GM21447 (cell line): ENCODE data around the gene SNAP25.

ENCODE experiments used
- ATAC-seq: cut with Tn5 transposase; IDR thresholded peaks from one replicate; pipeline ENCODE4 v1.9.1; 2021; ENCODE audit not compliant: unreplicated experiment

Gene SNAP25

DNA sequence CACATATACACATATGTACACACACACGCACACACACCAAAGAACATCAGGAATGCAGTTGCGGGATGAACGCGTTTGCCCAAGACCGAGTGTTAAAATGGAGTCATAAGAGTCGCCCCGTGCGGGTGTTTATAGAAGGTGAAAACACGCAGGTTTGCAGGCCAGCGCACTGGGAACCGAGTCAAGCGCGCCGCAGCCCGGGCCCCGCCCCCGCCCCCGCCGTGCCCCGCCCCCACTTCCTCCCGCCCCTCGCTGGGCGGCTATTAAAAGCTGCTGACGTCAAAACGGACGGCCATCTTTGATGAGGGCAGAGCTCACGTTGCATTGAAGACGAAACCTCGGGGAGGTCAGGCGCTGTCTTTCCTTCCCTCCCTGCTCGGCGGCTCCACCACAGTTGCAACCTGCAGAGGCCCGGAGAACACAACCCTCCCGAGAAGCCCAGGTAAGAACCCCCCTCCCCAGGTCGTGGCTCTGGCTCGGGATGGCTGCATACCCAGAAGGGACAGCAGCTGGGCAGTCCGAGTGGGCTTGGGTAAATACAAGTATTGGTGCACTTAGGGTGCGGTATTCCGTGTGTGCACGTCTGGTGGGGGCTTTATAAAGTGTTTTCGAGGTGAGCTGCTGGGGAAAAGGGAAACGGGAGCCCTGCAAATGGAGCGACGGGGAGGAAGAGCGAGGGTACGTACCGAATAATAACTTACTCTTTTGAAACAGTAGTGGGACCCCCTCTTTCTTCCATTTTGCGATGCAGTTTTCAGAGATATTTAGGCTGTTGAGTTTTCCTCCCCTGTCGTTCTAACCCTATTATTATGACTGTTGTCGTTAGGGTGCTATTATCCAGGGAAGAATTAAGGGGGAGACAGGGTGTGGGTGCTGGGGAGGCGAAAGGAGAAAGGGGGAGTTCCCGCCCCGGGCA is at the start of gene SNAP25:
TSS of gene SNAP25 (plus strand) at position 295 of the 916 bp plus-strand sequence. CDS start 56,662 bp downstream, outside the sequence.
- ATAC-seq: no peak

DNA sequence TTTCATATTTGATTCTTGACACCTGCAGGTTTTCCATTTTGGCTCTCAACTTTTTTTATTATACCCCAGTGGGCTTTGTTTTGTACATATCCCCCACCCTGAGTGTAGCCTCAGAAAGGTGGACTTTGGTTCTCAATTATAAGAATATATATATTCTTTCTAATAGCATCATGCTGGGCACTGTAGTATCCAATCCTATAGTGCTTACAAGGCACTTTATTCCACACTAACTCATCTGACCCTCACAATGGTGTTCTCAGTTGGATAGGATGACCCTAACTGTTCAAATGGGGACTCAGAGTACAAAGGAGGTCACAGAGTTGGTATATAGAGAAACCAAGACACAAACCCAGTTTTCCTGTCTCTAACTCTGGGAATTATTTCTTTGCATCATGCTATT is 48.9 kb upstream of the SNAP25 start:
- ATAC-seq: no peak

DNA sequence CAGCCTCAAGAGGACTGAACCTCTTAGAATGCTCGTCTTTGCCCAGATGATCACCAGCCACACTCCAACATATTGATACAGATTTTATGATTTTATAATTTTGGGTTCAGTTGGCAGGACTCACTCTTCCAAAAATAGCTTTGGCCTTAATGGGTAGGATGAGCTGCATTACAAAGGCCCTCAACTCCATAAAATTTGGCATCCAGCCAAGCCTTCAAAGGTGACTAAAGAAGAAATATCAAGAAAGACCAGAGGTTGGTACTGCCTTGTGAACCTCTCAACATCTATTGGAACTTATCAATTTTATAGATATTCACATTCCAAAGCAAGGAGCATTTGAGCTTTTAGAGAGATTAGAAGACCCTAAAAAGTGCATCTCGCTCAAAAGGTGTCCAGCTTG is 48.4 kb upstream of the SNAP25 start:
- ATAC-seq: no peak

DNA sequence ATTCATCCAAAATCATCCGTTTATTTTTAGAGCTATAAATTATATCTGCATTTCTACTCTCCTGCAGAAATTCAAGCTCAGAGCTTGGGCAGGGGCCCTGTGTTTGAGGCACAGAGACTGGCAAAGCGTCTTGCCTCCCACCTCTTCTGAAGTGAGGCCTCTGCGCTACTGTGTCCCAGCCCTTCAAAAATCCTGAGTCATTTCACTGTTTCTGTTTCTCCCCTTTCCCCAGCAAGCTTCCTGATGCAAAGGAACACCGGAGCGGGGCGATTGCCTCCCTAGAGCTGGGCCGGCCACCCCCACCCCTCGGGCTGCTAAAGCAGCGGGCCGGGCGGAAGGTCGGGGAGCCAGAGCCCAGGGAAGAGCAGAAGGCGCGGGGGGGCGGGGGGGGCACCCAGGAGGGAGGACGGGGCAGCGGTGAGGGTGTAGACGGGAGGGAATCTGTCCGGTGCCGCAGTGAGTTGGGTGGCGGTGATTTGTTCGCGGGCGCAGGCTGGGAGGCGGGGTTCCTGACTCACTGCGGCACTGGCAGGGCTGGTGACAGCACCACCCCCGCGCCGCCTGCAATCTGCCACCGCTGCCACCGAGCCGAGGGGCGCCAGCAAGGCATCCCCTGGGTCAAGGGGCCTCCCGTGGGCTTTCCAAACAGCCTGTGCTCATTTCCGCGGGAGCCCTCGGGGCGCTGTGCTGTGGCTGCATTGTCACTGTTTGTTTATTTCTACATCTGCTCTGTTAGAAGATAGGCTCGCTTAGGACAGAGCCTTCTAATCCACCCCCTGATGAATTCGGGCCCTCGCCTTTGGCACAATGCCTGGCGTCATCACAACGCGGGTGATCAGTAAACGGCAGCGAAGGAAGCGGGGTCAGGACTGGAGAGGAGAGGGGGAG is 46.5 kb upstream of the SNAP25 start:
- no peak for ATAC-seq

DNA sequence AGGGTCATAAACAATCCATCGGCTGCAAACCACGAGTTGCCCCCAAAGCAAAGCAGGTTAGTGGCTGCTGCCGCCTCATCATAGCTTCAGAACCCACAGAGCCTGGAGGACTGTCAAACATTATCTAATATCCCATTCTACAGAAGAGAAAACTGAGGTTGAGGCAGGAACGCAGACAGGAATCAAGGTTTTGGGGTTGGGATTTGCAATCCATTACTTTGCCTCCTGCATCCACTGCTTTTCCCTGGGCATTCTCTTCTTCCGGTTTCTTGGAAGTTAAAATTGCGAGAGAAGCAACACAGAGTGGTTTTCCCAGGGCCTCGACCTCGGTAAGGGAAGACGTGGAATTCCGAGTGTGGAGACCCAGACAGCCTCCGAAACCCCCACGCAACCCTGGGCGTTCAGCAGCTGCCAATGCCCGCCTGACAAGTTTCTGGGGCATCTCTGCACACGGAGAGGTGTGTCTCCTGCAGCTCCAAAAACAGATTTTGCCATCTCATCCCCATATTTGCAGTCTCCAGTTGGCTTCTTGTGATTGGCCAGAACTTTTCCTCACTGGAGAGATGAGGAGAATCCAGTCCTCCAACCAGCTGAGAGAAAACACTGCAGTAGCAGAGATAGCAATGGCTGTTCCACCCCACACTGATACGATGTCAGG is 45.5 kb upstream of the SNAP25 start:
- ATAC-seq: no peak

DNA sequence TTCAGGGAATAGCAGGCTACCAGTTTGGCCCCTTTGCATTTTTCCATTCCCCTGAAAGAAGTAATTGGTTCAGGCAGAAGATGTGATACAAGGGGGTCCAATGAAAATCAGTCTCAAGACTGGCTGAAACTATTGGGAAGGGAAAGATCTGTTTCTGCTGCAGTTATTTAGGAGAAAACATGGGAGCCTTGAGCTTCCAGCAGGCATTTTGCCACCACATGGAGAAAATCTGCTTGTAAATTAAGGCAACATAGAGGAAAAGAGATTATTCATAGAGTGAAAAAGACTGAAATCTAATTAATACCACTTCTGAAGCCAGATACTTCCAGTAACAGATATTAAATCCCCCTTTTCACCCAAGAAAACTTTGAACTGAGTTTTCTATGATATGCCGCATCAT is 44.2 kb upstream of the SNAP25 start:
- no peak for ATAC-seq

DNA sequence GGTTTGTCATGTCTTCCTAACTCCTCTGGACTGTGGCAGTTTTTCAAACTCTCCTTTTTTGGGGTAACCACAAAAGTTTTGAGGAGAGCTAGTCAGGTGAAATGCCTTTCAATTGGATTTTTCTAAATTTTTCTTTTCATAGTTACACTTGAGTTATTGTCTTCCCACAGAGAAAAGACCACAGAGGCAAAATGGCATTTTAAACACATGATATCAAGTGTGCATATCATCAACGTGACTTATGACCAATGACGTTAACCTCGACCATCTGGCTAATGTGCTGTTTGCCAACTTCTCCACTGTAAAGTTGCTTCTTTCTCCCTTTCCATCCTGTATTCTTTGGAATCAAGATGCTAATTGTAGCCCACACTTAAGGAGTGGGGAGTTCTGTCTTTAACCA is 41.3 kb upstream of the SNAP25 start:
- no peak for ATAC-seq

DNA sequence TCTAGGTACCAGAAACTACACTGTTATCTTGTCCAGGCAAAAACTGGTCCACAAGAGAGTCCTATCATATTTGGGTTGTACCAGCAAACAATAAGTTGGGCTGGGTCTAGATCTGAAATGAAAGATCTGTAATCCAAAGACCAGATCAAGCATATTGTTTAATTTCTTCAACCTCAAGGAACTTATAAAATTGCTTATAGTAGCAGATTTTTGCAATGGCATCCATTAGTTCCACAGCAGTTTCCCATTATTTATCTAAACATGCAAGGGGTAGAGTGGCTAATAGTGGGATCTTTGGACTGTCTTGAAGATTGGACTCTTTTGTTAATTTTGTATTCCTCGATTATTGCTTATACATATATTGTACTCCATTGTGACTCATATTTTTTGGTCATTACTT is 40.5 kb upstream of the SNAP25 start:
- ATAC-seq: no peak

DNA sequence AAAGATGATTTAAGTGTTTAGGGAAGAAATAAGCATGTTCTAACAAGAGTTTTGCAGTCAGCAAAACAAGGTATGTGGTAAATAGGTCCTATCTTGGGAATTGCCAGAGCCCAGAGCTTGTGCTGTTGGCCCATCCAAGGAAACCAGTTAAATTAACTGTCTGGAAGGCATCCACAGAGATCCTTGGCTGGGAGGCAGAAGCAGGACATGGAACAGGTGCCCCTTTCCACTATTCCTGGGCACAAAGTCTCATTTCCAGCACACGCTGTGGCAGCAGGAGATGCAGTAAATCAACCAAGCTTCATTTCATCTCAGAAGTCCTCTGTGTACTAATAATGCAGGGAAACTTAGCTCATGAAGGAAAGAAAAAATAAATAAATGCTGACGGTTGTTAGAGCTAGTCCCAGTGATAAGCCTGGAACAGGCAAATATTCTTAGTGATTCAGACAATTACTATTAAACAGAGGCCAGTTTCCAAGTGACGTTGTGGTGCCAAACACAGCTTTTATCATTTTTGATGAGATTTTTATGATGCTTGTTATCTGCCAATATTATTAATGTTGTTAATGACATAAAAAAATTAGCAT is 39.8 kb upstream of the SNAP25 start:
- ATAC-seq: no peak

DNA sequence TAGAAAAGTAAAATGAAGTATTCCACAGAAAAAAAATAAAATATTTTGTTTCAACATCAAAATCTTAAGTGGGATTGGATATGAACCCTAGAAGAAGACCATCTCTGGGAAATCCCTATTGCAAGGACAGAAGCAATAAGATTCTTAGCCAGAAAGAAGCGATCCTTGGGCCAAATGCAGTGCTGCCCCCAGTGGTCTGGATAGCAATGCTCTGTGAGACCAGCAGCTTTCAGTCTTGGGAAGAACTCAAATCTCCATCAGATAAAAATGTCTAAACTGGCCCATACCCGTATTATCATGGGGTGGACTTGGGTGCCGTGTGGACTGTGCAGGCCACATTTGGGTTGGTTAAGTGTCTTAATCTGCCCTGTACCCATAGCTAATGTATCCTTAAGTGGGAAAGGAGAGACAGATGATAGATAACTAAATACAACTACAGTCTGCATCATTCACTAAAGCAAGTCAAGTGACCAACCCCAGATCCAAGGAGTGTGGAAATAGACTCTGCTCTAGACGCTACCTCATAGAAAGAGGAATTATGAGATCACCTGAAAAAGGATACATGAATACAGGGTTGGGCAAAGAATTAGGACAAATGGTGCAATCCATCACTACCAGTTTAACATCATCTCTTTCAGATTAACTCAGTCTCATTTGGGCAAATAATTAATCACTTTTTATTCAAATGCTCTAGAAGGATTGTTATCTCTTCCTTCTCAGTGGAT is 38.9 kb upstream of the SNAP25 start:
- no peak for ATAC-seq

DNA sequence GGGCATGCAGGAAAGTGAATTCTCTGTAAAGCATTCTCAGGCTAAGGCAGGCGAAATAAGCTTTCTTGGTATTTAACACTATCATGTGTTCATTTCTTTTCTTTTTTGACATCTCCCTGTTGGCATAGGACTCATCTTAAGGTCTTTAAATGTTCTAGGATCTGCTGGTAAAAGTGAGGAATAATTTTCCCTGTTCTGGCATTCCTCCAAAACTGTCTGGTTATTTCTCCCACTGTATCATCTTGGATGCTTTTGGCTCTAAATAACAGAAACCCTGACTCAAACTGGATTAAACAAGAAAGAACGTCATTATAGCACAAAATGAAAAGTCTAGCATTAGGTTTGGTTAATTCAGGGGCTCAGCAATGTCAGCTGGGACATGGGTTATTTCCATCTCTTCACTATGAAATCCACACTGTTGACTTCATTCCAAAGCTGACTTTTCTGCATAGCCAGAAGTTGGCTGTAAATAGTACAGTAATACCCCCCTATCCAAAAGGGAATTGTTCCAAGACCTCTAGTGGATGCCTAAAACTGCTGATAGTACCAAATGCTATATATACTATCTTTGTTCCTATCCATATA is 37.9 kb upstream of the SNAP25 start:
- ATAC-seq: no peak

DNA sequence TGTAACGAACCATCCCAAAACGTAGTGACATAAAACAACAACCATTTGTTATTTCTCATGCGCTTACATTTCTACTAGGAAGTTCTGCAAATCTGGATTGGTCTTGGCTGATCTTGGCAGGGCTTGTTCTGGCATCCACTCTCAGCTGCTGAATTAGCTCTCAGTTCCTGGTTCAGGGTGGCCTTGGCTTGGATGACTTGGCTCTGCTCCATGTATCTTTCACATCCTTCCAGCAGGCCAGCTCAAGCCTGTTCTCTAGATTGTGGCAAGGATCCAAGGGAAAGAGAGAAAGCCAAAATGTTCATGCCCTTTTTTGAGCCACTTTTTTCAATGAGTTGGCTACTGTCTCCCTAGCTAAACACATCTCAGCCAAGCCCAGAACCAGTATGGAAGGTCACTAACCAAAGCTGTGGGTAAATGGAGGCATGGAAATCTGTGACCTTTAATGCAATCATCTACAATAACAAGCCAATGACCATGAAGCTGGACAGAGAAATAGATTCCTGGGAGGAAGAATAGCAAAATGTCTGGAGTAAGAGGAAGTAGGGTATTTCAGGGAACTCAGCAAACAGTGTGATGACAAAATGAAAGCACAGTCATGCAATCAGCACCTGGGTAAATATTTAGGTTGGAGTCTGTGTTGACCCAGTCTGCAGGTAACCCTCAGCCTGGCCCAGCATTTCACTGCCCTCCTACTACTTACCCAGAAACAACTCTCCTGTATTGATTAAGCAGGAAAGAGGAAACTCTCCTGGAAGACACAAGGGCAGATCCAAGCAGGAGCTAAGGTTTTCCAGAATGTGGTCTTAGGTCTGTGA is 32.7 kb upstream of the SNAP25 start:
- ATAC-seq: no peak

DNA sequence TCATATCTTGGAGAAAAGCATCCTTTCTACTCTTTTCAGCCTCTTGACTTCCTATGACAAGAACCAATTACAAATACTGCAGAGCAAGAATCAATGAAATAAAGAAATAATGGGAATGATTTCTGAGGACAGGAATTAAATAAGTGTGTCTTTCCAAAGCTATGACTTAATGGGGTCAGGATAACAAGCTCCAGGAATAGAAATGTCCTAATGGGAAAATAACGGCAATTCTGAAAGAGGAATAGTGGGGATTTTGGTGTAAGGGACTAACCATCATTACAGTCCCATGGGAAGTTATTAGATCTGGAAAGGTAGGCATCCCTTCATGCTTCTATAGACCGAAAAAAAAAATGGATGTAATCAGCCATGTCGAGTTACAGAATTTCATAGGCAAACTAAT is 28.2 kb upstream of the SNAP25 start:
- ATAC-seq: no peak

DNA sequence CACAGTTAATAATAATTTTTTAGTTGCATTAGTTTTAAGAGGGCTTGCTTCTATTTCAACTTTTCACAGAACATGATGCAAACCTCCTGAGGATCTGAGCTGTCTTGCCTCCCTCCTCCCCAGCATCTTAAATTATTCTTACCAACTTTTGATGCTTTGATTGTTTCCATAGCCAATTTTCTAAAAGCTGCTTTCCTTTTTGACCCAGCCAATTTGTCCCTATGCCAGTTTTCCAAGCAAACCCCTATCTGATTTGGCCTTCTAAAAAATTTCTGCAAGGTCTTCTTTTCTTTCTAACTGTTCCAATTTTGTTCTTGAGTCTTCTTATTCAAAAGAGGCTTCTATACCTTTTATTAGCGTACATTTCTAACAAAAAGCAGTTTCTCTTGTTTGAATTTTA is 26.5 kb upstream of the SNAP25 start:
- no peak for ATAC-seq

DNA sequence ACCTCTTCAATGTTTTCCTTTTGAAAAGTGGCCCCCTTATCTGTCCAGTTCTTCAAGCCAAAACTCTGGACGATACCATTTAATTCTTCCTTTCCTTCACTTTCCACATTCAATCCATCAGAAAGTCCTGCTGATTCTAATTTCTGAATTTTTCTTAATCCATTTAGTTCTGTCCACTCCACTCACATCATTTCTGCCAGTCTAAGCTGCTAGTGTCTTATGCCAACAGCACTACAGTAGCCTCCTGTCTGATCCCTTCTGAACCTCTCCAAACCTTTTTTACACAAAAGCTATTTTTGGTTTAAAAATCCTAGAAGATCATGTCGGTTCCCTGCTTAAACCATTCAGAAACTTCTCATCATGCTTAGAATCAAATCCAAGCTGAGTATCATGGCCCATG is 24.5 kb upstream of the SNAP25 start:
- ATAC-seq: no peak

DNA sequence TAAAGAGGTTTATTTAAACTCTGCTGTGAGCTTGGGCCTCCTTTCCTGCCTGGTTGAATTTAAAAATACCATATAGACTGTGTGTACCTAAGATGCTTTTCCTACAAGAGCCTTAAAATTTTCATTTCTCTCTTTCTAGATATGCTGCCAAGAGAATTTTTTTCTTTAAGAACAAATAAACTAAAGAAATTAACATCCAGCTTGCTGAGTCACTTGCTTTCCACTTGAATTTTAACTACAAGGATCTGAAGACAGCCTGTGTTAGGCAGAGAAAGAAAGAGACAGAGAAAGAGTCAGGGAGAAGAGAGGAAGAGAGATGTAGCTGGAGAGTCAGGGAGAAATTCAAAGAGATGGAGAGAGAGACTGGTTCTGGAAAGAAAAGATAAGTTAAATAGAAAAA is 18.3 kb upstream of the SNAP25 start:
- no peak for ATAC-seq

DNA sequence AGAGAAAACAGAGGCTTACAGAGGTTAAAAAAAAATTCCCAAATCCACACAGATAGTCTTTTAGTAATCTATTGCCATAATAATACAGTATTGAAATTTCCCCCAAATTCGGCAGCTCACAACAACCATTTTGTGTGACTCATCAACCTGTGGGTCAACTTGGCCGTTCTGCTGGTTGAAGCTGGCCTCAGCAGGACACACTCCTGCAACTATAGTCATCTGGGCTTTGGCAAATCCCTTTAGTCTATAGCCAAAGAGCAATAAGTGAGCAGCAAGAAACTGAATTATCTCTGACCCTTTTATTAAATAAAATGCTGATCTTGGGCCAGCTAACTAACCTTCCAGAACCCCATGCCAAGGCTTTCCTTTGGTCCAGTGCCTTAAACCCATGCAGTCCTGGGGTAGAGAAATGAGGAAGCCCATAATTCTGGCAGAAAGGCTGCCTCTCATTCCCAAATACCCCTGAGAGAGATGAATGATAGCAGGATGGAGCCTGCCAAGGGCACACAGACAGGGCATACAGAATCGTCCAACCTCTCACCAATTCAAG is 17.2 kb upstream of the SNAP25 start:
- no peak for ATAC-seq

DNA sequence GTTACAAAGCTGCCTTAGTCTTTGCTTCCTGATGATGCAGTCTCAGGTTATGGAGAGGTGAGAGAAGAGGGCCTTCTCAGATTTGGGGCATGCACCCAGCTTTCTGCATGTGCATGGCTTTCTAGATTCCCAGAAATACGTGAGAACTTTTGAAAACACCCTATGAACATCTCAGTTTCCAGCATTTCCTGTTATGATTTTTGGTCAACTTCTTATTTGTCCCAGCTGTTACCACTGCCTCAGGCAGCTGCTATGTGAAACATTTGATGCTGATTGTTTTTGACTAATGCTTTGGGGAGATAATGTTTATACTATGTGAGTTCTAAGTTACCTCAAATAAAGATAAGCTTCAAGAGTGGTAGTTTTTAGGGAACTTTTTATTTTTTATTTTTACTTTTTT is 9.5 kb upstream of the SNAP25 start:
- ATAC-seq: no peak

DNA sequence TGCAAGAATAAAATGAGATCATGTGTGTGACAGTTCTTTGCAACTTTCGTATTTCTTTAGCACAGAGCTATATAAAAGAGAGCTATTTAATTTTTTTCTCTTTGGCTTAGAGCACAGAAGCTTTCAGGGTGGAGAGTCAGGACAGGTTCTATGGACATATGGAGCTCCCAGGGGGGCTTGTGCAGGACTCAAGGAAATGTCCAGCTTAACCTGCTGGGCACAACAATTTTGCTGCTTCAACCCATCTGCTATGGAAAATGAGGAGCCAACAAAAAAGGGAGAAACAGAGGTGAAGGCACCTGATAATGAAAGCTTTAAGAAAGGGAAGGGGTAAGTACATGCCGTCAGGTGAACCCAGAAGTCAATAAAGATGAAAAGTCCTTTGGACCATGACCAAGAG is 5.1 kb upstream of the SNAP25 start:
- ATAC-seq: no peak
